HFFc6 (cell line): ENCODE data around the gene RAB40AL. TPM values are rescaled to one million over a fixed set of nuclear protein-coding genes. Genes with fewer than 3 reads are reported as not detected.

Source experiments
- DNase-seq: peaks from one replicate; pipeline ENCODE4 v3.0.0-alpha.2; 2018
- H3K27ac Mint-ChIP-seq: 2 replicates; pipeline ENCODE4 v1.8.0; 2020; ENCODE audit warnings: mild to moderate bottlenecking, mixed read lengths
- H3K27me3 Mint-ChIP-seq: 2 replicates; pipeline ENCODE4 v1.8.0; 2021; ENCODE audit warnings: mild to moderate bottlenecking, moderate library complexity, mixed read lengths; ENCODE audit not compliant: insufficient read depth
- H3K36me3 Mint-ChIP-seq: 2 replicates; pipeline ENCODE4 v1.8.0; 2021; ENCODE audit warnings: low read depth, mixed read lengths
- H3K4me1 Mint-ChIP-seq: 2 replicates; pipeline ENCODE4 v1.8.0; 2020; ENCODE audit warnings: low read depth, mixed read lengths
- H3K4me3 Mint-ChIP-seq: 2 replicates; pipeline ENCODE4 v1.8.0; 2020; ENCODE audit warnings: mild to moderate bottlenecking, moderate library complexity, mixed read lengths
- H3K9me3 Mint-ChIP-seq: 2 replicates; pipeline ENCODE4 v1.8.0; 2020; ENCODE audit warnings: mild to moderate bottlenecking, mixed read lengths
- total RNA-seq, 6 experiments: library from RNA; stranded (reverse); fragmentation: NEBNext Ultra II Directional; extraction: Animal tissue kit (Norgen Biotek cat#: 25700); gene quantifications; 2 replicates in 1 of 6; 3 replicates in 5 of 6; pipeline ENCODE4 v1.2.3, GENCODE V29; 2021
- TF ChIP-seq, protein P1 (sequence below): fragments of 200-600 bp; sonication (generic); IDR thresholded peaks from 2 replicates; pipeline ENCODE4 v1.5.0; 2021; ENCODE audit warnings: antibody characterized with exemption, mild to moderate bottlenecking

The RAB40AL gene
- total RNA-seq, 6 experiments from 2014 or later = not detected

DNA sequence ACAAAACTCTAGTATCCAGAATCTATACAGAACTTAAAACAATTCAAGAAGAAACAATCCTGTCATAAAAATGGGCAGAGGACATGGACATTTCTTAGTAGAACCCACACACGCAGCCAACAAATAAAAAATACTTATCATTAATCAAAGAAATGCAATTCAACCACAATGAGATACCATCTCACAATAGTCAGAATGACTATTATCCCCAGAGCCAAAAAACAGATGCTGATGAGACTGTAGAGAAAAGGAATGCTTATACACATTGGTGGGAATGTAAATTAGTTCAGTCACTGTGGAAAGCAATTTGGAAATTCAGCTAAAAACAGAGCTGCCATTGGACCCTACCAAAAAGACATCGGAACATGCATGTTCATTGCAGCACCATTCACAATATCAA lies 37.9 kb downstream of the RAB40AL start:
- peak overlapping the region; percentile 71 for H3K27ac Mint-ChIP-seq
- peaks cover 32% of the 10 kb centered on the region for H3K9me3 Mint-ChIP-seq
- H3K4me3 Mint-ChIP-seq = peak overlapping the region; percentile 26
- peaks cover 53% of the 10 kb centered on the region for H3K4me1 Mint-ChIP-seq
- TF ChIP-seq, protein P1, sequence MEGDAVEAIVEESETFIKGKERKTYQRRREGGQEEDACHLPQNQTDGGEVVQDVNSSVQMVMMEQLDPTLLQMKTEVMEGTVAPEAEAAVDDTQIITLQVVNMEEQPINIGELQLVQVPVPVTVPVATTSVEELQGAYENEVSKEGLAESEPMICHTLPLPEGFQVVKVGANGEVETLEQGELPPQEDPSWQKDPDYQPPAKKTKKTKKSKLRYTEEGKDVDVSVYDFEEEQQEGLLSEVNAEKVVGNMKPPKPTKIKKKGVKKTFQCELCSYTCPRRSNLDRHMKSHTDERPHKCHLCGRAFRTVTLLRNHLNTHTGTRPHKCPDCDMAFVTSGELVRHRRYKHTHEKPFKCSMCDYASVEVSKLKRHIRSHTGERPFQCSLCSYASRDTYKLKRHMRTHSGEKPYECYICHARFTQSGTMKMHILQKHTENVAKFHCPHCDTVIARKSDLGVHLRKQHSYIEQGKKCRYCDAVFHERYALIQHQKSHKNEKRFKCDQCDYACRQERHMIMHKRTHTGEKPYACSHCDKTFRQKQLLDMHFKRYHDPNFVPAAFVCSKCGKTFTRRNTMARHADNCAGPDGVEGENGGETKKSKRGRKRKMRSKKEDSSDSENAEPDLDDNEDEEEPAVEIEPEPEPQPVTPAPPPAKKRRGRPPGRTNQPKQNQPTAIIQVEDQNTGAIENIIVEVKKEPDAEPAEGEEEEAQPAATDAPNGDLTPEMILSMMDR = no peak
- H3K27me3 Mint-ChIP-seq = no peaks in the 10 kb centered on the region; the same call in none of the 2 replicates
- peak; percentile 53 for DNase-seq
- peaks cover 27% of the 10 kb centered on the region for H3K36me3 Mint-ChIP-seq

DNA sequence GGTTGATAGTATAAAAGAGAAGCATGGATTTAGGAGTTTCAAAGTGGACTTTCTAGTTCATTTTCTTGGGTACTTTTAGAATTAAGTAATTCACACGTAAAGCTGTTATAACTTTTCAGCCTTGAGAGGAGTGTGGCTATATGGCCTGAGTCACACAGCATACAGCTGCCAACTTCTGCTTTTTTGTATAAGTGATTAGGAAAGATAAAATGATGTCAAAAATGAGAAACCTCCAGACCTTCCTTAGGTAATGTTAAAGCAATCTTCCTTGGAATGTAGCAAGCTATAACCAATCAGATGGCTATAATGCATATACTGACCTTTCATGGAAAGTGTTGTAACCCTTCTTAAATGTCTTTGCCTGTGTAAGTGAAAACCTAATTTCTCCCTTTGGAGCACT lies 39.2 kb downstream of the RAB40AL start:
- TF ChIP-seq, protein P1 = no peak
- no peaks in the 10 kb centered on the region; the same call in none of the 2 replicates for H3K27me3 Mint-ChIP-seq
- peak overlapping the region; percentile 87 for H3K27ac Mint-ChIP-seq
- H3K4me1 Mint-ChIP-seq = peaks cover 53% of the 10 kb centered on the region
- H3K36me3 Mint-ChIP-seq = peaks cover 17% of the 10 kb centered on the region
- H3K4me3 Mint-ChIP-seq = peak overlapping the region; percentile 36; the same call in 1 of the 2 replicates
- H3K9me3 Mint-ChIP-seq = peaks cover 19% of the 10 kb centered on the region
- DNase-seq = peak; percentile 39

DNA sequence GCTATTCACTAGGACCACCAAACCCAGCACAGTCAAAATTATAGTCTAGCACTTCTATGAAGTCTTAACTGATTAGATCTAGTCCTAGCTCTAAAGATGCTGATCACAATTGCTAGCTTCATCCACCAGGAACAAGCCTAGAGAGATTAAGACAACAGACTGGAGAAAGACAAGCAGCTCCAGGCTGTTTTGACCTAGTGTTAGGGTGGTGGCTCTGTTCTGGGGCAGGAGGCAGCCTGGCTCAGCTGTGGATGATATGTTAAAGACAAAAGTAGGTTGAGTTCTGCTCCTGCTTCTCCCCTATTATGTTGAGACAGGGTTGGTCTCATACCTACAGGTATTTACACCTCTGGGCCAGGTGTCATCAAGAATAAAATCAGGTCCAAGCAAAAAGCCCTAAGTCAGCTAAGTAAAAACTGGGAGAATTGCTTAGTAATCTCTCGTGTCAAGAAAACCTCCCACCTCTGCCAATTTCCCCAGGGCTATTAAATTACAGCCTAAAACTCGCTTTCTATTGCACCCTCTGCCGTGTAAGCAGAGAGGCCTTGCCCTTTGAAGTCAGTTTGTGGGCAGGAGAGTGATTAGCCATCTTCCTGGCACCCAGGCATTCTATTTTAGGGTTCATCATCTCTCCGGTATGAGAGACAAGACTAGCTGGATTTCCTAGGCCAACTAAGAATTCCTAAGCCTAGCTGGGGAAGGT lies 39.9 kb downstream of the RAB40AL start:
- Mint-ChIP-seq H3K36me3 (peaks cover 11% of the 10 kb centered on the region), H3K4me1 (peaks cover 53% of the 10 kb centered on the region), H3K27me3 (no peaks in the 10 kb centered on the region; the same call in none of the 2 replicates), H3K4me3 (peak overlapping the region; percentile 36), H3K27ac (peak overlapping the region; percentile 87), H3K9me3 (peaks cover 13% of the 10 kb centered on the region)
- TF ChIP-seq, protein P1 = no peak
- peak; percentile 79 for DNase-seq

DNA sequence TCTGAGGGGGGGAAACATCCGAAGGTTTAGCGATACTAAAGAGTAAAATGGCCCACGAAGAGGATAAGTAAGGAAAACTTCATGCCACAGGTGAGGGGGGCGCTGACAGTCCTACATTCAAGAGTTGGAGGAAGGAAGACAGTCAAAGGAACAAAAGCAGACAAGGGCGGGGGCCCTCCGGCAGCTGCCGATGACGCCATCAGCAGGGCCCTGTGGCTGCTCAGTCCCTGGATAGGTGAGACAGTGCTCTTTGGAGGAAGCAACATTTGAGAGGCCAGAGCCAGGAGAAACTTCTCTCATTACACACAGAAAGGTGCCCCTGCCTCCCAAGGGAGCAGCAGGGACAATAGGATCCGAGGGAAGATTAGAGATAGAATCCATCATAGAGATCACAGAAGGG lies 41.5 kb downstream of the RAB40AL start:
- DNase-seq = no peak
- no peak overlapping the region for H3K27ac Mint-ChIP-seq
- H3K36me3 Mint-ChIP-seq = peaks cover 2% of the 10 kb centered on the region
- peaks cover 50% of the 10 kb centered on the region for H3K4me1 Mint-ChIP-seq
- no peak overlapping the region for H3K4me3 Mint-ChIP-seq
- H3K27me3 Mint-ChIP-seq = no peaks in the 10 kb centered on the region; the same call in 1 of the 2 replicates
- H3K9me3 Mint-ChIP-seq = peaks cover 3% of the 10 kb centered on the region
- TF ChIP-seq, protein P1 = no peak

DNA sequence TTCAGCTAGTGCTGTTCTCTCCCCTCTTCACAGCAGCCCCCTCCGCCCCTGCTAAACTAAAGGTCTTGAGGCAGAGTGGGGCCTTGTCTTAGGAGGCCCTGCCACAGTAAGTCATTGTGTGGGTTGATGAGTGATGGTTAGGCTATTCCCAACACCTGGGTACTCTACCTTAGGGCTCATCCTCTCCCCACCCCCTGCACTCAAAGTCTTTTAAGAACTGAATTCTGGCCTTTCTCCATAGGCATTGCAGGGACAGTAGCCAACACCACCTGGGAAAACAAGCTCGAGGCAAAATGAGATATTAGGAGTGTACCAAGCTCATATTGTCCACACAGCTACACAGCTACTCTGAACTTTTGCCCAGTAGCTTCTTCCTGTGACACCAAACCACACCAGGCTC lies 42.5 kb downstream of the RAB40AL start:
- TF ChIP-seq, protein P1 = no peak
- no peaks in the 10 kb centered on the region; the same call in 1 of the 2 replicates for H3K27me3 Mint-ChIP-seq

More for the DNA sequence above, 42.5 kb downstream of the RAB40AL start:
- no peak for DNase-seq
- Mint-ChIP-seq H3K4me3 (no peak overlapping the region), H3K27ac (no peak overlapping the region), H3K36me3 (no peaks in the 10 kb centered on the region), H3K4me1 (peaks cover 40% of the 10 kb centered on the region), H3K9me3 (no peaks in the 10 kb centered on the region)
